Muscle of arm (tissue), 12 donors: Measurements from ENCODE around the gene TMC5. TPM values are rescaled to one million over a fixed set of nuclear protein-coding genes. Genes with fewer than 3 reads are reported as not detected.
"Not testable (repeated sequence)": the region's sequence is repeated elsewhere in the genome, so short reads cannot be mapped to it uniquely, and the experiment has no call there.

Experiments
- DNase-seq: peaks from one replicate; pipeline ENCODE4 v3.0.0-alpha.2; 2013
- polyA plus RNA-seq, 12 donors: library from polyadenylated mRNA; unstranded; fragments of 120-200 nt; gene quantifications; one replicate each; pipeline ENCODE4 v1.2.1, GENCODE V29; 2013; ENCODE audit not compliant: insufficient read length in 12 of 12

Gene TMC5
- polyA plus RNA-seq, 12 donors, result 0.07 to 3.1 (median 0.25) TPM; not detected in 1

GRCh38 chr16:19396555-19397011 is 21.1 kb upstream of the TMC5 start:
- no peak for DNase-seq

- not testable (repeated sequence) for DNase-seq
Measured at GRCh38 chr16:19397373-19397772, 20.3 kb upstream of the TMC5 start.

GRCh38 chr16:19400711-19401110 is 17.0 kb upstream of the TMC5 start:
- no peak for DNase-seq

DNA sequence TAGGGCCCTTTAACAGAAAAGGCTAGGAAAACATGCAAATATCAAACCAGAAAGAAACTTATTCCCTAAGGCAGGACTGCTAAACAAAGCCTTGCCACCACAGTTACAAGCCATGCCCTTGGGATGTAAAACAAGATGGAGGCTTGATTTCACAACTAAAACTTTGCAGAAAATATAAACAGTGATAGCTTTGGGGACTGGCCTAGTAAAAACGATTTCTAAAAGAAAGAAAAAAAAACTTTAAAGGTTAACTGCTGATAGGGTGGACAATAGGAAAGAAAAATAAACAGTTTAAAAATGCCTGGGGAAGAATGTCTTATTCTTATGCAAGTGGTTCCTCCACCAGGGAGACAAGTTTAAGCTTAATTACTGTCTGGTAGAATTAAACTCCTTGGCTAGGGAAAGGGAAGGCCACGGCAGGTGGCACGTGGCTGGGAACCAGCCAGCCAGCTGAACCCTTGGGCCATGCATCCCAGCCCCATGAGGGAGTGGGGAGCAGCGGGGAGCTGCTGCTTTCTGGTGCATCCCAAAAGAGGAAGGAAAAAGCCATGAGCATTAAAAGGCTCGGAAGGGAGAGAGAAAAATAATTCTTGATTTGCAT is 10.7 kb upstream of the TMC5 start:
- DNase-seq, result no peak

DNA sequence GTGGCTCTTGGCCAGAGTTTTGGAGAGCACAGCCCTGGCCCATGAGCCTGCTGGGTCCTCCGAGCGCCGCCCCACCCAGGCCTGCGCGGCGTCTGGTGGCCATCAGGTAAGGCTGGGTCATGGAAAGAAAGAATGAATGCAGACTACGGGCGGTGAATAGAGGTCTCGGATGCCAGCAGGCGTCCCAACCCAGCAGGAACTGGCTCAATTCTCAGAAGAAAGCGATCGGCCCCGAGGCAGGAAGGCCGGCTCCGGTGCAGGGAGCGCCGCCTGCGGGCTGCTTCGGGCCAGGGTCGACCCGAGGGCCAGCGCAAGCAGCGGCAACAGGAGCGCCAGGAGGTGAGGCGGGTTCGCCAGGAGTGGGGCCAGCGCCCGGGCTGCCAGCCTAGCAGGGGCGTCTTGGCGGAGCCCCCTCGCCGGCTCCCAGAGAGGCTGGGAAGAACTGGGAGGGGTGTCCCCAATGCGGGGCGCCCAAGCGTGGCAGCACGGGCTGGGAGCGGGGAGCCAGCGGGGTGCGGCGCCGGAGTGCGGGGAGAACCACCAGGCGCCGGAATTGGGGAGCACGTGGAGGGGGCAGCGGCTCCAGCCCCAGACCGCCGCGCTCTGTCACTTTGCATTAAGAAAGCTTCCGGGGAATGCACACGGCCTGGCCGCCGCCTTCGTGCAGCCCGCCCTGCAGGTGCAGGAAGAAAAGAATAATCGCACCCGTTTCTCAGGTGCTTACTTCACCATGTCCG is 7.1 kb upstream of the TMC5 start:
- DNase-seq, result no peak

GRCh38 chr16:19411298-19411697 is 6.4 kb upstream of the TMC5 start:
- no peak for DNase-seq

DNA sequence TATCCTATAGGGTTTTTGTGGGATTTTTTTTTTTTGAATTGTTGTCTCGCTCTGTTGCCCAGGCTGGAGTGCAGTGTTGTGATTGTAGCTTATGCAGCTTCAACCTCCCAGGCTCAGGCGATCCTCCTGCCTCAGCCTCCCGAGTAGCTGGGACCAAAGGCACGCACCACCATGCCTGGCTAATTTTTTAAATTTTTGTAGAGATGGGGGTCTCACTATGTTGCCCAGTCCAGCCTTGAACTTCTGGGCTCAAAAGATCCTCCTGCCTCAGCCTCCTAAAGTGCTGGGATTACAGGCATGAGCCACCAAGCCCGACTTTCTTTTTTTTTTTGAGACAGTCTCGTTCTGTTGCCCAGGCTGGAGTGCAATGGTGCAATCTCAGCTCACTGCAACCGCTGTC is 5.6 kb upstream of the TMC5 start:
- not testable (repeated sequence) for DNase-seq

GRCh38 chr16:19415461-19415860 is 2.2 kb upstream of the TMC5 start:
- no peak for DNase-seq

- no peak for DNase-seq
Measured at GRCh38 chr16:19415918-19416317, 1.8 kb upstream of the TMC5 start.

DNA sequence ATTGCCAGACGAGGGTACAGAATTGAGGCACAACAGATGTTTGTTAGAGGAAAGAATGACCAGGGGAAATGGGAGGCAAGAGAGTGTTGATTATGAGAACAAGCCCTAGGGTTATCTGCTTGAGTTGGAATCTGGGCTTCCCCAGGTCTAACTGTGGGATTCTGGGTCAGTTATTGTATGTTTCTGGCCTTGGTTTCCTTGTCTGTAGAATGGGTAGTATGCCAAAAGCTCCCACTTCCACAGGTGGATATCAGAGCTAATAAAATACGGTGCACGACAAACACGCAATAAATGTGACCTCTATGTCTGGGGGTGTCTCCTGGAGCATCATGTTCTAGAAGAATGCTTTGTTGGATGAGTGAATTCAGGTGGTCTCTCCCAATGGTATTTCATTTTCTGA is 517 bp downstream of the TMC5 start:
- no peak for DNase-seq

DNA sequence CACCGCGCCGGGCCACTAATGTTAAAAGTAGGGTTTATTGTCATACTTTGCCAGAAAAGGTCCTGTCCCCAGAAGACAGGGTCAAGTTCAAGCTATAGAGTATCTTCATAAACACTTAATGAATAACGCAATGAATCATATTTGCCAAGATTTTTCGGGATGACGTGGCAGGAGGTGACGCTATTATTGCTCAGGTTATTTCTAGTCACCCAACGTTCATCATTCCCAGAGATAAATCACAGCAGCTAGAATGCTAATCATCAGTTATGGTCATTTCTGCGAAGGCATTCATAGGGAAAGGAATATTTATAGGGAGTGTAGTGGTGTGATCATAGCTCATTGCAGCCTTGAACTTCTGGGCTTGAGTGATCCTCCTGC is 2.0 kb downstream of the TMC5 start:
- no peak for DNase-seq

GRCh38 chr16:19424478-19424877 is 6.8 kb downstream of the TMC5 start:
- no peak for DNase-seq

- no peak for DNase-seq
Measured at GRCh38 chr16:19430345-19430744, 12.7 kb downstream of the TMC5 start.

DNA sequence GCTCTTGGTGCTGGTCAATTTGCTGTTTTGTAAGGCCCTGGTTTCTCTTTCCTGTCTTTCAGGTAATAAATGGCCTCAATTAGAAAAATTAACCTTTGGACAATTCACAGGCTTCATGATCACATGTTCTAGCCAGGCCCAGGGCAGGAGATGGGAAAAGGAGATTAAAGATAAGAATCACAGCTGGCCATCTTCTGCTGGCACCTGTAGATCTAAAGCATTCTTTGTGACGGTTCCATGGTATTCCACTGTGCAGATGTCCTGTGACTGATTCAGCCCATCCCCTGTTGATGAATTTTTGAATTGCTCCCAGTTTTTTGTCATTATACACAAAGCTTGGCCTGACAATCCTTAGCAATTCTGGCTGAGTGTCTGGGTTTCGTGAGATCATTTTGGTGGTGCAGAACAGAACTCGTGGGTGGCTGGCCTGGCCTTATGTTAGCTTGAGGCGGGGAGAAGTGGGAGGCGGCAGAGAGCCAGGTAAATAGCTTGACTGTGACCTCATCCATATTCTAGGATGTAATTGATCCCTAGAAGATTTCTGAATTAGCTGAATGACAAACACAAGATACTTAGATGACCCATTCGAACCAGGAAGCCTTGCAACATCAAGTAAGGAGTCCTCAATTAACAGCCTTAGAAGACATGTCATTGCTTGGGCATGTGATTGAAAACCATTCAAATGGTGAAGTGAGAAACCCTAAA is 14.1 kb downstream of the TMC5 start:
- no peak for DNase-seq

DNA sequence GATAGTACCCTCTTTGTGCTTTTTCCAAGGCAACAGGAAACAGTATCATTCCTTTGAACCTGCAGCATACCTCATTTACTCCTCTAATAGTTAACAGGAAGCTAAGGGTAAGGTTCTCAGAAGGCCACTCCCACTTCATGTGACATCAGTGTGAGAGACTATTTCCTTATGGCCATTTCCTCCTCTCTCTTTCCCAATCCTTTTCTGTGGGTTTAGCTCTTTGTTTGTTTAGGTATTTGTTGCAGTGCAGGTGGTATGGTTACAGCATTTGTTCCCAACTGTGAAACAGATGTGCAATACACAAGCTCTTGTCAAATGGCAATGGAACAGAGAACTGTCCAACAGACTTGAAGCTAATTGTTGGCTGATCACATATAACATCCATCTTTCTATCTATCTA is 14.7 kb downstream of the TMC5 start:
- no peak for DNase-seq

- DNase-seq, result no peak
Measured at GRCh38 chr16:19434584-19434983, 16.9 kb downstream of the TMC5 start.

DNA sequence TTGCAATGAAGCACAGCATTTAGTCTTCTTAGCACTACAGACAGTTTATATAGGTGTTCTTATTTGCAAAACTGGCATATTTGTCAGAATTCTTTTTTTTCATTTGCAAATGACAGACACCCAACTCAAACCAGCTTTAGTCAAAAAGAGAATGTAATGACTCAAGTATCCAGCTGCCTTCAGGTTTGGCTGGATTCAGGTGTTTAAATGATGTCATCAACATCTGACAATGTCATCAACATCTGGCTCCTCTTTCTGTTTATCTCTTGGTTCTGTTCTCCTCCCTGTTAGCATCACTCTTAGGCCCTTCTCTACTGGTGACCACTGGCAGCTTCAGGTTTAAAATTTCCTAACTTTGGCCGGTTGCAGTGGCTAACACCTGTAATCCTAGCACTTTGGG is 18.9 kb downstream of the TMC5 start:
- DNase-seq, result no peak

- DNase-seq, result no peak
Measured at GRCh38 chr16:19437280-19437679, 19.6 kb downstream of the TMC5 start.

- DNase-seq, result no peak
Measured at GRCh38 chr16:19438739-19439138, 21.1 kb downstream of the TMC5 start.

GRCh38 chr16:19439483-19439882 is 21.8 kb downstream of the TMC5 start:
- no peak for DNase-seq

DNA sequence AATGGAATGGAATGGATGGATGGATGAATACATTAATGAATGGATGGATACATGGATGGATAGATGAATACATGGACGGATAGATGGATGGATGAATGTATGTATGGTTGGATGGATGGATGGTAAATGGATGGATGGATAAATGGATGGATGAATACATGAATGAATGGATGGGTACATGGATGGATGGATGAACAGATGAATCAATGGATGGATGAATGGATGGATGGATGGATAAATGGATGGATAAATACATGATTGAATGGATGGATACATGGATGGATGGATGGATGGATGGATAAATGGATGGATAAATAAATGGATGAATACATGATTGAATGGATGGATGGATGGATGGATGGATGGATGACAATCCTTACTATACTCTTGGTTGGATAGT is 26.0 kb downstream of the TMC5 start:
- no peak for DNase-seq

GRCh38 chr16:19446300-19446846 is 28.7 kb downstream of the TMC5 start:
- no peak for DNase-seq

- DNase-seq, result no peak
Measured at GRCh38 chr16:19446886-19447285, 29.2 kb downstream of the TMC5 start.
